ENCODE results near the gene ADGRG6. TPM values are rescaled to one million over a fixed set of nuclear protein-coding genes. Genes with fewer than 3 reads are reported as not detected.
"Not testable (repeated sequence)": the region's sequence is repeated elsewhere in the genome, so short reads cannot be mapped to it uniquely, and the experiment has no call there.

The ADGRG6 gene
- total RNA-seq, 3 donors from 2014 or later, result 8.2 to 29.6 (median 28.5) TPM

DNA sequence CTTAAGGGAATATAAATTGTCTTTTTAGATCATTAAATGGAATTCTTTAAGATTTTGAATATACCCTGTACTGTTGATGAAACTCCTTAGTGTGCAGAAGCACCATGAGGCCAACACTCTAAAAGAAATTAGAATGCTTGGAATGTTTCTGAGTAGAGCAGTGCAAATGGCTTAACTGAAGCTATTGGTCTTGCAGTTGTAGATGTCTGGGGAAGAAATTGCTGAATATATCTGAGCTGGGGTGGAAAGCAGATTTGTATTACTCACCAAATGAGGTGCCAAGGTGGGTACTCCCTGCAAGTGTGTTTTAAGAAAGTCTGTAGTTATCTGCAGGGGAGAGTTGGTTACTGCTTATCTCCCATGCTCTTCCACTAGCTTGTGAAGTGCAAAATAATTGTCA is 119.0 kb downstream of the ADGRG6 start:
- Histone ChIP-seq H3K9me3 (no peaks in the 10 kb centered on the region), H3K36me3 (no peaks in the 10 kb centered on the region), H3K4me3 (no peak overlapping the region), H3K27me3 (no peaks in the 10 kb centered on the region), H3K27ac (no peak overlapping the region), H3K4me1 (no peaks in the 10 kb centered on the region)
- TF ChIP-seq POLR2AphosphoS5 (IDR thresholded peaks at IDR 0.05) (no peak), POLR2A (IDR thresholded peaks at IDR 0.05) (no peak)
- TF ChIP-seq, protein P1, sequence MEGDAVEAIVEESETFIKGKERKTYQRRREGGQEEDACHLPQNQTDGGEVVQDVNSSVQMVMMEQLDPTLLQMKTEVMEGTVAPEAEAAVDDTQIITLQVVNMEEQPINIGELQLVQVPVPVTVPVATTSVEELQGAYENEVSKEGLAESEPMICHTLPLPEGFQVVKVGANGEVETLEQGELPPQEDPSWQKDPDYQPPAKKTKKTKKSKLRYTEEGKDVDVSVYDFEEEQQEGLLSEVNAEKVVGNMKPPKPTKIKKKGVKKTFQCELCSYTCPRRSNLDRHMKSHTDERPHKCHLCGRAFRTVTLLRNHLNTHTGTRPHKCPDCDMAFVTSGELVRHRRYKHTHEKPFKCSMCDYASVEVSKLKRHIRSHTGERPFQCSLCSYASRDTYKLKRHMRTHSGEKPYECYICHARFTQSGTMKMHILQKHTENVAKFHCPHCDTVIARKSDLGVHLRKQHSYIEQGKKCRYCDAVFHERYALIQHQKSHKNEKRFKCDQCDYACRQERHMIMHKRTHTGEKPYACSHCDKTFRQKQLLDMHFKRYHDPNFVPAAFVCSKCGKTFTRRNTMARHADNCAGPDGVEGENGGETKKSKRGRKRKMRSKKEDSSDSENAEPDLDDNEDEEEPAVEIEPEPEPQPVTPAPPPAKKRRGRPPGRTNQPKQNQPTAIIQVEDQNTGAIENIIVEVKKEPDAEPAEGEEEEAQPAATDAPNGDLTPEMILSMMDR (IDR thresholded peaks at IDR 0.05), result no peak
- no peak for DNase-seq (ENCODE audit: low spot score in 2 of 2)
- intact Hi-C loops (cut with DNase I; ENCODE audit: low total_unique reads), result no loop called here

- intact Hi-C loops (cut with DNase I; ENCODE audit: low total_unique reads), result no loop called here
- Histone ChIP-seq H3K9me3 (no peaks in the 10 kb centered on the region), H3K27ac (no peak overlapping the region), H3K4me3 (no peak overlapping the region), H3K36me3 (no peaks in the 10 kb centered on the region), H3K27me3 (no peaks in the 10 kb centered on the region), H3K4me1 (no peaks in the 10 kb centered on the region)
- no peak for DNase-seq (ENCODE audit: low spot score in 2 of 2)
- no peak for TF ChIP-seq POLR2A (IDR thresholded peaks at IDR 0.05)
- TF ChIP-seq POLR2AphosphoS5 (IDR thresholded peaks at IDR 0.05), result no peak
- TF ChIP-seq, protein P1 (IDR thresholded peaks at IDR 0.05), result no peak
These were observed 119.7 kb downstream of the ADGRG6 start for GRCh38 chr6:142421285-142422117.

GRCh38 chr6:142426444-142427132 is 124.8 kb downstream of the ADGRG6 start:
- H3K27ac ChIP-seq; intact Hi-C loops (cut with DNase I; ENCODE audit: low total_unique reads); H3K4me1 ChIP-seq; H3K36me3 ChIP-seq; DNase-seq (ENCODE audit: low spot score in 2 of 2); H3K27me3 ChIP-seq; H3K4me3 ChIP-seq; H3K9me3 ChIP-seq: not testable (repeated sequence)

GRCh38 chr6:142428468-142428867 is 126.7 kb downstream of the ADGRG6 start:
- H3K4me3 ChIP-seq; DNase-seq (ENCODE audit: low spot score in 2 of 2); H3K9me3 ChIP-seq; H3K27ac ChIP-seq; H3K36me3 ChIP-seq; H3K4me1 ChIP-seq; intact Hi-C loops (cut with DNase I; ENCODE audit: low total_unique reads); H3K27me3 ChIP-seq: not testable (repeated sequence)

- no peak for DNase-seq (ENCODE audit: low spot score in 2 of 2)
- Histone ChIP-seq H3K9me3 (peaks cover 0 to 4% of the 10 kb centered on the region in 2 donors), H3K27ac (no peak overlapping the region), H3K27me3 (no peaks in the 10 kb centered on the region), H3K36me3 (no peaks in the 10 kb centered on the region), H3K4me1 (no peaks in the 10 kb centered on the region), H3K4me3 (no peak overlapping the region)
- TF ChIP-seq, protein P1 (IDR thresholded peaks at IDR 0.05), result no peak
- TF ChIP-seq POLR2A (IDR thresholded peaks at IDR 0.05) (no peak), POLR2AphosphoS5 (IDR thresholded peaks at IDR 0.05) (no peak)
- intact Hi-C loops (cut with DNase I; ENCODE audit: low total_unique reads), result no loop called here
These were observed 127.4 kb downstream of the ADGRG6 start for GRCh38 chr6:142429195-142429594.

DNA sequence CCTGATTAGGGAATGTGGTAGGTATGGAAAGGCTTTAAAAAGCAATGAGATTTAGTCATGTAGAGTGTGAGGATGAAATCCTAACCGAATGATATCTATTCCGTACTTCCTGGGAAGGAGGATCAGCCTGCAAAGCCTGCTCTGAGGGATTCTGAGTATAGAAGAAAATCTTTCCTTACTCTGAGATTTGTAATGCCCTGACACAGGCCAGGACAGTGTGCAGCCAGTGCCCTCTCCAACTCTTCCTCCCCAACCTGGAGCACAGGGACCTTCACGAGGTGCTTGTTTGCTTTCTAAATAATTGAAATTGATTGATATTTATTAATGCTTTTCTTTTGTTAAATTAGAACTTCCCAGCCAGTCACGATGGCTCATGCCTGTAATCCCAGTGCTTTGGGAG is 131.6 kb downstream of the ADGRG6 start:
- TF ChIP-seq, protein P1 (IDR thresholded peaks at IDR 0.05), result no peak
- TF ChIP-seq POLR2AphosphoS5 (IDR thresholded peaks at IDR 0.05) (no peak), POLR2A (IDR thresholded peaks at IDR 0.05) (no peak)
- no peaks in the 10 kb centered on the region for H3K27me3 ChIP-seq
- H3K36me3 ChIP-seq, result no peaks in the 10 kb centered on the region
- no peak for DNase-seq (ENCODE audit: low spot score in 2 of 2)
- no peaks in the 10 kb centered on the region for H3K4me1 ChIP-seq
- H3K9me3 ChIP-seq, result peaks cover 0 to 2% of the 10 kb centered on the region in 2 donors
- intact Hi-C loops (cut with DNase I; ENCODE audit: low total_unique reads), result no loop called here
- H3K4me3 ChIP-seq, result no peak overlapping the region
- no peak overlapping the region for H3K27ac ChIP-seq

All from breast epithelium (tissue), 4 donors.